ENCODE measurements around the gene RFPL1. TPM values are rescaled to one million over a fixed set of nuclear protein-coding genes. Genes with fewer than 3 reads are reported as not detected.

The RFPL1 gene
- total and polyA plus RNA-seq, 2 experiments from 2014 or later = not detected

DNA sequence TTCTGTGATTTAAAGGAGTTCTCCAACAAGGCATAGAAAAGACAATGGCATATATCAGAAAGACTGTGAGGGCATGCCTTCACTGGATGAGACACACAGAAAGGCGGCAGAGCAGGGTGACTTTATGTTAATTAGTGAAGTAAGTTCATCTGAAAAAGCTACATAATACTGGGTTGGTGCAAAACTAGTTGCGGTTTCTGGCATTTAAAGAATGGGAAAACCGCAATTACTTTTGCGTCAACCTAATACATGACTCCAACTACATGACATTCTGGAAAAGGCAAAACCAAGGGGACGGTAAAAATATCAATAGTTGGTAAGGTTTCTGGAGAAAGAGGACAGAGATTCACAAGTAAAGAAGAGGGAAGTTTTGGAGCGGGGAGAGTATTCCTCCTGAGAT is 5.1 kb downstream of the RFPL1 start:
- Histone ChIP-seq H3K4me1 (ENCODE audit: insufficient read depth) (no peaks in the 10 kb centered on the region), H3K4me3 (no peak overlapping the region), H2AFZ (no peak overlapping the region), H3K9me2 (replicated peaks; ENCODE audit: insufficient read depth) (no peaks in the 10 kb centered on the region), H3K79me2 (no peaks in the 10 kb centered on the region), H4K20me1 (ENCODE audit: insufficient read depth, poor library complexity, severe bottlenecking) (no peaks in the 10 kb centered on the region), H3K27me3 (no peaks in the 10 kb centered on the region), H3K27ac (no peak overlapping the region), H3K9me3 (ENCODE audit: low read depth) (no peaks in the 10 kb centered on the region), H3K36me3 (replicated peaks; ENCODE audit: insufficient read depth, low read depth) (no peaks in the 10 kb centered on the region), H3K4me2 (no peak overlapping the region)
- 74% methylated on average over 6 of the region's 6 CpGs for WGBS (ENCODE audit: low lambda C conversion rate, missing lambda C conversion rate)
- TF ChIP-seq, protein P1, sequence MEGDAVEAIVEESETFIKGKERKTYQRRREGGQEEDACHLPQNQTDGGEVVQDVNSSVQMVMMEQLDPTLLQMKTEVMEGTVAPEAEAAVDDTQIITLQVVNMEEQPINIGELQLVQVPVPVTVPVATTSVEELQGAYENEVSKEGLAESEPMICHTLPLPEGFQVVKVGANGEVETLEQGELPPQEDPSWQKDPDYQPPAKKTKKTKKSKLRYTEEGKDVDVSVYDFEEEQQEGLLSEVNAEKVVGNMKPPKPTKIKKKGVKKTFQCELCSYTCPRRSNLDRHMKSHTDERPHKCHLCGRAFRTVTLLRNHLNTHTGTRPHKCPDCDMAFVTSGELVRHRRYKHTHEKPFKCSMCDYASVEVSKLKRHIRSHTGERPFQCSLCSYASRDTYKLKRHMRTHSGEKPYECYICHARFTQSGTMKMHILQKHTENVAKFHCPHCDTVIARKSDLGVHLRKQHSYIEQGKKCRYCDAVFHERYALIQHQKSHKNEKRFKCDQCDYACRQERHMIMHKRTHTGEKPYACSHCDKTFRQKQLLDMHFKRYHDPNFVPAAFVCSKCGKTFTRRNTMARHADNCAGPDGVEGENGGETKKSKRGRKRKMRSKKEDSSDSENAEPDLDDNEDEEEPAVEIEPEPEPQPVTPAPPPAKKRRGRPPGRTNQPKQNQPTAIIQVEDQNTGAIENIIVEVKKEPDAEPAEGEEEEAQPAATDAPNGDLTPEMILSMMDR (IDR thresholded peaks at IDR 0.05; ENCODE audit: poor library complexity) = no peak
- TF ChIP-seq EZH2phosphoT487 (IDR thresholded peaks at IDR 0.05; ENCODE audit: low read depth, severe bottlenecking, unreplicated experiment) (no peak), EZH2 (IDR thresholded peaks at IDR 0.05; ENCODE audit: borderline replicate concordance) (no peak)
- no peak for DNase-seq (ENCODE audit: low spot score)

DNA sequence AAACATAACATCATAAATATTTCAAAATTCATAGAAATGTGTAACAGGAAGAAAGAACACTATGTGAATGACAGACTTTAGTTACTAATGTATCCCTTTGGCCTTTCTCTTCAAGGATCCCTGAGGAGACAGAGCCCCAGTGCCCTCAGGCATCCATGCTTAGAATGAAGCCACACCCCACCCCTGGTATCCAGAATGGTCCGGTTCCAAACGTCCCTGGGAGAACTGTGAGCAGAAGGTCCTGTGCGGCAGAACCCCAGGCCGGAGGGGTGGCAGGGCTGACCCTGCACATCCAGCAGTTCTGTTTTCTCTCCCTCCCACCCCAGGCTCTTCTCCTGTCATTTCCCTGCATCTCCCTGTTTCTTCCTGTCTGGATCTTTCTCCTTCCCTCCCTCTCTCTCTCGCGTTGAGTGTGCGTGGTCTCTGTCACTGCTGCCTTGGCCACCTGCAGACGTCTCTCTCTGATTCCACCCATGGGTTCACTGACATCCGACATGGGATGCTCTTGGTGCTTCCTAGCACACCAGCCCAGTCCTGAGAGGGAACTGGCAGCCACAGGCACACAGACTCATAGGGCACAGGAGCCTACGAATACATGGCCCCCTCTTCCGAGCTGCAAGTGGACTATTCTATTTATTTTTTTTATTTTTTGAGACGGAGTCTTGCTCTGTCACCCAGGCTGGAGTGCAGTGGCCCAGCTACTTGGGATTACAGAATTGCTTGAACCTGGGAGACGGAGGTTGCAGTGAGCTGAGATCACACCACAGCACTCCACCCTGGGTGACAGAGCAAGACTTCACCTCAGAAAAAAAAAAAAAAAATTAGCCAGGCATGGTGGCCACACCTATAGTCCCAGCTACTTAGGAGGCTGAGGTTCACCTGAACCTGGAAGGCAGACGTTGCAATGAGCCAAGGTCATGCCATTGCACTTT is 5.7 kb downstream of the RFPL1 start:
- Histone ChIP-seq H3K79me2 (no peaks in the 10 kb centered on the region), H3K9me2 (replicated peaks; ENCODE audit: insufficient read depth) (no peaks in the 10 kb centered on the region), H3K9me3 (ENCODE audit: low read depth) (no peaks in the 10 kb centered on the region), H3K27me3 (no peaks in the 10 kb centered on the region), H3K4me3 (no peak overlapping the region), H3K4me1 (ENCODE audit: insufficient read depth) (no peaks in the 10 kb centered on the region), H2AFZ (no peak overlapping the region), H3K4me2 (no peak overlapping the region), H3K27ac (no peak overlapping the region), H4K20me1 (ENCODE audit: insufficient read depth, poor library complexity, severe bottlenecking) (no peaks in the 10 kb centered on the region), H3K36me3 (replicated peaks; ENCODE audit: insufficient read depth, low read depth) (no peaks in the 10 kb centered on the region)
- no peak for DNase-seq (ENCODE audit: low spot score)
- WGBS (ENCODE audit: low lambda C conversion rate, missing lambda C conversion rate) = 76% methylated on average over 14 of the region's 14 CpGs
- TF ChIP-seq EZH2phosphoT487 (IDR thresholded peaks at IDR 0.05; ENCODE audit: low read depth, severe bottlenecking, unreplicated experiment) (no peak), EZH2 (IDR thresholded peaks at IDR 0.05; ENCODE audit: borderline replicate concordance) (no peak)
- TF ChIP-seq, protein P1 (IDR thresholded peaks at IDR 0.05; ENCODE audit: poor library complexity) = no peak

DNA sequence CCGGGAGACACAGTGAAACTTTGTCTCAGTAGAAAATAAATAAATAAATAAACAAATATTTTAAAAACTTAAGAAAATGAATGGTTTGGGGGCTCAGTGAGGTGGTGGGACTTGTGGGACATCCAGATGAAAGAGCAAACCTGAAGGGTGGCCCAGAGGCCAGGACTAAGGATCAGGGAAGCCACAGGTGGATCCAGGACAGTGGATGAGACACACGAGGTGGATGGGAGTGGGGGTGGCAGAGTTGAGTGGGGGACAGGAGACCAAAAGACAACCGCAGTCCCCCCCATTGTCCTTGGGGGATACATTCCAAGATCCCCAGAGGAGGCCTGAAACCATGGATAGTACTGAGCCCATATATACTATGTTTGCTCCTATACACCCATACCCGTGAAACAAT is 7.1 kb downstream of the RFPL1 start:
- H3K9me3 ChIP-seq (ENCODE audit: low read depth) = no peaks in the 10 kb centered on the region
- H3K9me2 ChIP-seq (replicated peaks; ENCODE audit: insufficient read depth) = no peaks in the 10 kb centered on the region
- no peaks in the 10 kb centered on the region for H3K4me1 ChIP-seq (ENCODE audit: insufficient read depth)
- H3K36me3 ChIP-seq (replicated peaks; ENCODE audit: insufficient read depth, low read depth) = no peaks in the 10 kb centered on the region
- no peak overlapping the region for H3K4me2 ChIP-seq
- TF ChIP-seq EZH2 (IDR thresholded peaks at IDR 0.05; ENCODE audit: borderline replicate concordance) (no peak), EZH2phosphoT487 (IDR thresholded peaks at IDR 0.05; ENCODE audit: low read depth, severe bottlenecking, unreplicated experiment) (no peak)
- TF ChIP-seq, protein P1 (IDR thresholded peaks at IDR 0.05; ENCODE audit: poor library complexity) = no peak
- no peak for DNase-seq (ENCODE audit: low spot score)
- H3K27me3 ChIP-seq = no peaks in the 10 kb centered on the region
- H3K4me3 ChIP-seq = no peak overlapping the region
- H4K20me1 ChIP-seq (ENCODE audit: insufficient read depth, poor library complexity, severe bottlenecking) = no peaks in the 10 kb centered on the region
- no peaks in the 10 kb centered on the region for H3K79me2 ChIP-seq
- no peak overlapping the region for H2AFZ ChIP-seq
- WGBS (ENCODE audit: low lambda C conversion rate, missing lambda C conversion rate) = 89% methylated on average over 4 of the region's 4 CpGs
- H3K27ac ChIP-seq = no peak overlapping the region
